NB4 (cell line): ENCODE measurements around the gene TMEM94.

Experiments
- MYC ChIP-seq: IDR thresholded peaks from 2 replicates; pipeline ENCODE4 v1.6.1; 2011; ENCODE audit warnings: low read depth, low read length
- POLR2A ChIP-seq: IDR thresholded peaks from 2 replicates; pipeline ENCODE4 v1.6.1; 2011; ENCODE audit warnings: mild to moderate bottlenecking; ENCODE audit not compliant: insufficient read length; ENCODE audit errors: extremely low read depth
- TF ChIP-seq, protein P1 (sequence below): IDR thresholded peaks from one replicate; pipeline ENCODE4 v1.5.1; 2012; ENCODE audit warnings: low read depth, low read length
- TF ChIP-seq, protein P2 (sequence below): IDR thresholded peaks from 2 replicates; pipeline ENCODE4 v1.6.1; 2011; ENCODE audit warnings: low read depth, low read length

DNA sequence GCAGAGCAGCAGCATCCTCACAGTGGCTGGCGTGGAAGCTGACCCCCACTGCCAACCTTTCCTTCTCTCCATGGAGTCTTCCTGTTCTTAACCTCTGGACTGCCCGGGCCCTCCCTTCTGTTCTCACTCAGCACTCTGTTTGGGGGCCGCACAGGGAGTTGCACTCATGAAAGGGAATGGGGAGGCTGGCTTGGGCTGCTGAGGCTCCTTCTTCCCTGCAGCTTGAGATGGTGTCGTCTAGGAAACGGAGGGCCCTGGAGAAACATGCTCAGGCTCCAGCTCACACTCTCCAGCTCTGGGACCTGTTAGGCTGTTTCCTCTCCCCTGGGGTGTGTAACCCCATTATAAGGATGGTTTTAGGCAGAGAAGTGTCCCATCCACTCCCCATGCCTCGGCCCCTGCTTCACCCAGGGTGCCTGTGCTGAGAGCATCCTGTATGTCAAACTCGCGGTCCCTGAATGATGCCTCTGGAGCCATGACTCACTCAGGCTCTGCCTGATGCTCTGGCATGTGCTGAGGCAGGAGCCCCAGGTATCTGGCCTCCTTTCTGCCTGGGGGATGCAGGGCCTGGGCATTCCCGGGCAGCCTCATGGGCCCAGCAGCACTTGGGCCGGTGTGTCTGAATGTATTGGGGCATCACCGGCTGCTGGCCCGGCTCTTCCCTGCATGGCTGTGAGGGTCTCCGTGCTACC lies 18.9 kb downstream of the TMEM94 start:
- no peak for TF ChIP-seq POLR2A
- TF ChIP-seq, protein P1, sequence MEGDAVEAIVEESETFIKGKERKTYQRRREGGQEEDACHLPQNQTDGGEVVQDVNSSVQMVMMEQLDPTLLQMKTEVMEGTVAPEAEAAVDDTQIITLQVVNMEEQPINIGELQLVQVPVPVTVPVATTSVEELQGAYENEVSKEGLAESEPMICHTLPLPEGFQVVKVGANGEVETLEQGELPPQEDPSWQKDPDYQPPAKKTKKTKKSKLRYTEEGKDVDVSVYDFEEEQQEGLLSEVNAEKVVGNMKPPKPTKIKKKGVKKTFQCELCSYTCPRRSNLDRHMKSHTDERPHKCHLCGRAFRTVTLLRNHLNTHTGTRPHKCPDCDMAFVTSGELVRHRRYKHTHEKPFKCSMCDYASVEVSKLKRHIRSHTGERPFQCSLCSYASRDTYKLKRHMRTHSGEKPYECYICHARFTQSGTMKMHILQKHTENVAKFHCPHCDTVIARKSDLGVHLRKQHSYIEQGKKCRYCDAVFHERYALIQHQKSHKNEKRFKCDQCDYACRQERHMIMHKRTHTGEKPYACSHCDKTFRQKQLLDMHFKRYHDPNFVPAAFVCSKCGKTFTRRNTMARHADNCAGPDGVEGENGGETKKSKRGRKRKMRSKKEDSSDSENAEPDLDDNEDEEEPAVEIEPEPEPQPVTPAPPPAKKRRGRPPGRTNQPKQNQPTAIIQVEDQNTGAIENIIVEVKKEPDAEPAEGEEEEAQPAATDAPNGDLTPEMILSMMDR = no peak
- TF ChIP-seq, protein P2, sequence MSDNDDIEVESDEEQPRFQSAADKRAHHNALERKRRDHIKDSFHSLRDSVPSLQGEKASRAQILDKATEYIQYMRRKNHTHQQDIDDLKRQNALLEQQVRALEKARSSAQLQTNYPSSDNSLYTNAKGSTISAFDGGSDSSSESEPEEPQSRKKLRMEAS = no peak
- TF ChIP-seq MYC = no peak
